Measurements from ENCODE around the gene ATP6V0C.
"Not testable (repeated sequence)": the region's sequence is repeated elsewhere in the genome, so short reads cannot be mapped to it uniquely, and the experiment has no call there.

ATP6V0C gene

DNA sequence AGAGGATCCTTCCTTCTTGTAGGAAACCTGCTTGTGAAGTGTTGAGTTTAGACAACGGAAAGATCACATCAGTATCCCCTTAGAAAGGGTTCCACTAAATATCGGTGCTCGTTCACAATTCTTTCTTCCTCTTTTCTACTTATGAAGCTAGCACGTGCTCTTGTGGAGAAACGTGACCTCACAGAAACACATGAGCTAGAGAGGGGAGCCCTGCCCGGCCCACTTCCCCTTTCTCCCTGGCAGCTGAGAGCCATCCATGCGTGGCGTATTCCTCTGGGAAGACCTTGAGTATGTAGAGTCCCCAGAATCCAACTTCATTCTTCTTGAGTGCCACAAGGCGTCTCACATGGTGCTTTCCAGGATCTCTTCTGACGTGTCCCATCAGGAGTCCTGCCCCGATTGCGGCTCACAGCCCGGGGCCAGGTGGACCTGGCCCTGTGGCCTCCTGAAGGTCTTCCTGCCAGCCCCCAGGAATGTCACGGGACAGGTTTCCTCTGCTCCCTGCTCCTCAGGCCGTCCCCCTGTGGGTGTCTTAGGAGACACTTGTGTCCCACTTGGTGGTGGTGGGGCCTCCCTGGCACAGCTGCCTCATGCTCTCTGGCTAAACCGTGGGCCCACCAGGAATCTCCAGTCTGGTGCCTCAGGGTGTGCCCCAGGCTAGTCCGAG lies 46.5 kb downstream of the ATP6V0C start:
- not testable (repeated sequence) for DNase-seq

DNA sequence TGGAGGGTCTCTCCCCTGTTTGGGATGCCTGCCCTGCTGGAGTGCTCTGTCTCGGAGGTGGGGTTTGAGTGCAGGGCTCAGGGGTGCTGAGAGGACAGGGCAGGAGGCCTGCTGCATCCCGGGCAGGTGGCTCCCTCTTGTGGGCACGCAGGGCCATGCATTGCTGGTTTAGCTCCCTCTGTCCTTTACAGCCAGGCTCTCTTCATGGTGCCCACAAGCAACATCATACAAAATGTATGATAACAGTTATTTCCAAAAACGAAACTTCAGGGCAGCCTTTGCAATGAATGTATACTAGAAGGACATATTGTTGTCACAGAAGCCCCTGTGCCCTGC lies 47.0 kb downstream of the ATP6V0C start:
- DNase-seq = not testable (repeated sequence)

DNA sequence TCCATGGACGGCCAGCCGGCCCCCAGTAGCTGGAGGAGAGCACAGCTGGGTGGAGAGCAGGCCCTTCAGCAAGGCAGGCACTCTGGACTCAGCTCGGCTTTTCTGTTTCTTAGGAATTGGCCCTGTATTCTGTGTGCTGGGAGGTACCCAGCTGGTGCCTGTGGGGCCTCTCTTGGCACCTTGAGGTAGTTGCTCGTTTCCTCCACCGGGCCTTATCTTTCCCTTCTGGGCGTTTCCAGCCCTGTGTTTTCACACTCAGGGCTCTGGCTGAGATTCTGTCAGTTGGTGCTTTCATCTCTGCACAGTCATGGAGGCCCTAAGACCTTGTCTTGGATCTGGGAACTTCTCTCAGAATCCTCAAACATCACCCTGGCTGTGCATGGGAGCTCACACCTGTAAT lies 53.8 kb downstream of the ATP6V0C start:
- not testable (repeated sequence) for DNase-seq

DNA sequence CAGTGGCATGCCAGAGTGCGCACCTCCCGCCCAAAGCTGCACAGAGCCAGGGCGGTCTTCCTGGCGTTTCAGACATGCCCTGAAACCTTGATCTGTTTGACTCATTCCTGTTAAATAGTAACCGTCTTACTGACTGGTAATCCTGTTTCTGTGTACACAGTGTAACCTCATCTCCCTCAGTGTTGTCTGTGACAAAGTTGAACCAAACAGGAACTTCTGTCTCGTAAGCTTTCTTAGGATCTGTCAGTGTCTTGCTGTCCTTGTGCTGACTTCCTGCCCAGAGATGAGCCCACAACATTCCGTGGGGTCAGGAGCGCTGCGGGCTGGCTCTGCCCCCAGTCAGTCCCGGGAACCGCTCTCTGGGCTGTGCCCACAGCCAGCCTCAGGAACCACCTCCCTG lies 54.8 kb downstream of the ATP6V0C start:
- not testable (repeated sequence) for DNase-seq

All from EL (cell line).